ENCODE measurements around the gene AK1.
A peak's percentile ranks its signal among the peaks of the same experiment; 100 is the strongest.

The AK1 gene

GRCh38 chr9:127877566-127877998 is at the start of gene AK1:
TSS of gene AK1 (minus strand) at chr9:127877675. CDS start at chr9:127874617, 3,058 bp downstream.
- DNase-seq: peak in 1 of 2 experiments; percentile 69

- DNase-seq: no peak
Measured at GRCh38 chr9:127926906-127927200, 49.4 kb upstream of the AK1 start.

GRCh38 chr9:127925959-127926905 is 48.8 kb upstream of the AK1 start:
- DNase-seq: no peak

- DNase-seq: peak in 1 of 2 experiments; percentile 40
Measured at GRCh38 chr9:127924736-127925444, 47.4 kb upstream of the AK1 start.

- DNase-seq: no peak
Measured at GRCh38 chr9:127923771-127924170, 46.3 kb upstream of the AK1 start.

- DNase-seq: peak; percentile 84 to 88
Measured at GRCh38 chr9:127923046-127923445, 45.6 kb upstream of the AK1 start.

- peak; percentile 33 to 58 for DNase-seq
Measured at GRCh38 chr9:127921557-127922120, 44.2 kb upstream of the AK1 start.

- DNase-seq: no peak
Measured at GRCh38 chr9:127920794-127921193, 43.3 kb upstream of the AK1 start.

GRCh38 chr9:127919253-127919815 is 41.9 kb upstream of the AK1 start:
- no peak for DNase-seq

- DNase-seq: peak in 1 of 2 experiments; percentile 49
Measured at GRCh38 chr9:127918183-127919107, 41.0 kb upstream of the AK1 start.

- peak; percentile 54 to 75 for DNase-seq
Measured at GRCh38 chr9:127917603-127918002, 40.1 kb upstream of the AK1 start.

- DNase-seq: peak; percentile 86 to 90
Measured at GRCh38 chr9:127916720-127917581, 39.5 kb upstream of the AK1 start, which contains the start of gene ST6GALNAC4. TSS of gene ST6GALNAC4 (minus strand) at chr9:127917041. CDS start at chr9:127916419, 622 bp downstream.

- DNase-seq: peak in 1 of 2 experiments; percentile 52
Measured at GRCh38 chr9:127915801-127916719, 38.6 kb upstream of the AK1 start.

GRCh38 chr9:127915325-127915752 is 37.9 kb upstream of the AK1 start:
- no peak for DNase-seq

- DNase-seq: no peak
Measured at GRCh38 chr9:127913682-127914081, 36.2 kb upstream of the AK1 start.

- DNase-seq: no peak
Measured at GRCh38 chr9:127912882-127913281, 35.4 kb upstream of the AK1 start.

- no peak for DNase-seq
Measured at GRCh38 chr9:127912296-127912695, 34.8 kb upstream of the AK1 start.

- DNase-seq: peak; percentile 66 to 73
Measured at GRCh38 chr9:127910613-127911205, 33.2 kb upstream of the AK1 start.

- DNase-seq: no peak
Measured at GRCh38 chr9:127909839-127910273, 32.4 kb upstream of the AK1 start.

- no peak for DNase-seq
Measured at GRCh38 chr9:127908660-127908926, 31.1 kb upstream of the AK1 start.
